Heart right ventricle (tissue), 16 donors: ENCODE results near the gene BLNK. TPM values are rescaled to one million over a fixed set of nuclear protein-coding genes. Genes with fewer than 3 reads are reported as not detected.

Experiments used
- ATAC-seq, 8 donors: fragments of 200-7000 bp; cut with Tn5 transposase; one replicate each; pipeline ENCODE4 v1.9.1; 2020; ENCODE audit warnings: mild to moderate bottlenecking in 8 of 8, moderate library complexity in 8 of 8, moderate number of reproducible peaks in 1 of 8
- DNase-seq, 2 donors: peaks; one replicate each; pipeline ENCODE4 v3.0.0-alpha.2; 2020
- H3K27ac ChIP-seq, 10 donors: fragments of 200-600 bp; sonication (generic) in 2 of 10; one replicate each; pipeline versions ENCODE4 v1.5.0 to v1.8.0; 2020 to 2022; ENCODE audit warnings: mild to moderate bottlenecking in 3 of 10
- H3K27me3 ChIP-seq, 7 donors: fragments of 200-600 bp; one replicate each; pipeline ENCODE4 v1.8.0; 2021 to 2022; ENCODE audit warnings: mild to moderate bottlenecking in 2 of 7
- H3K36me3 ChIP-seq, 9 donors: fragments of 200-600 bp; sonication (generic) in 1 of 9; one replicate each; pipeline versions ENCODE4 v1.5.0 to v1.8.0; 2020 to 2022; ENCODE audit warnings: mild to moderate bottlenecking in 2 of 9
- H3K4me1 ChIP-seq, 9 donors: fragments of 200-600 bp; sonication (generic) in 1 of 9; one replicate each; pipeline versions ENCODE4 v1.5.0 to v1.8.0; 2020 to 2022; ENCODE audit warnings: mild to moderate bottlenecking in 4 of 9
- H3K4me3 ChIP-seq, 10 donors: fragments of 200-600 bp; sonication (generic) in 2 of 10; one replicate each; pipeline versions ENCODE4 v1.5.0 to v1.8.0; 2020 to 2022; ENCODE audit warnings: mild to moderate bottlenecking in 7 of 10, moderate library complexity in 2 of 10
- H3K9me3 ChIP-seq, 11 donors: fragments of 200-600 bp in 10 of 11; sonication (generic) in 2 of 11; one replicate each; pipeline versions ENCODE4 v1.5.0 to v1.8.0; 2013 to 2022; ENCODE audit warnings: mild to moderate bottlenecking in 2 of 11, control low read depth in 1 of 11, moderate library complexity in 1 of 11
- CTCF ChIP-seq, 9 donors: fragments of 200-600 bp; sonication (generic) in 2 of 9; IDR thresholded peaks; one replicate each; pipeline versions ENCODE4 v1.5.0 to v1.8.0; 2021 to 2022; ENCODE audit warnings: antibody characterized with exemption in 9 of 9, mild to moderate bottlenecking in 5 of 9, moderate library complexity in 1 of 9
- WGBS, 2 donors: extraction: QIAGEN DNeasy Blood & Tissue Kit; methylation state at CpG; one replicate each; pipeline ENCODE4 v1.1.7; 2013; ENCODE audit warnings: inconsistent platforms in 1 of 2; 5-methylcytosine and 5-hydroxymethylcytosine counted together
- intact Hi-C, 10 donors: fragments of 100-400 bp; cut with DNase I; formaldehyde crosslinking; loops; one replicate each; pipeline versions ENCODE4 v1.11.1 to v1.14.2; 2022
- polyA plus RNA-seq, 2 donors: library from polyadenylated mRNA; stranded (reverse); fragments of 200-250 nt; gene quantifications; one replicate each; pipeline ENCODE4 v1.2.3, GENCODE V29; 2013
- total RNA-seq, 10 donors: library from RNA; stranded (reverse); fragmentation: NEBNext Ultra II Directional in 3 of 10; extraction: Animal tissue kit (Norgen Biotek cat#: 25700) in 3 of 10; gene quantifications; one replicate each; pipeline versions ENCODE4 v1.2.1 to v1.2.4, GENCODE V29; 2021 to 2023
- donor health status: Arrhythmogenic right ventricular cardiomyopathy.
- donor health status: ischemic (EF 13 %, LVEDD 7.1; RV severe dilation, severe dysfunction).
- donor health status: healthy with polysubstance abuse.
- donor health status: DM: no; HTN: yes; CAD: no.
- donor health status: DM: no; HTN: no; CAD: no.
- donor health status: ischemic (EF 25% LVEDD 6.9; RV normal size, moderate dysfunction).
- donor health status: ischemic (EF 25% LVEDD 5.7; RV mildly dilated, moderate dysfunction).
- donor health status: healthy.
- donor health status: DM: yes; HTN: yes; CAD: no.
- donor health status: Ischemic cardiomyopathy.
- donor health status: ischemic (EF 35%, LVEDD 5.7; RV mildly dilated, moderate dysfunction).
- donor health status: nonischemic (EF 11% LVEDD 7.7; RV severe dilation, severe dysfunction).
- donor health status: DM: yes; HTN: yes; CAD: no.
- donor health status: PGD.
- donor health status: ischemic (EF 29% LVEDD 5.4; RV normal size, mild dysfunction).
- donor health status: nonischemic (EF 23%, LVEDD 6.1; RV moderate dilation, normal function).

The BLNK gene
- total and polyA plus RNA-seq, 12 donors: 0.25 to 4.4 (median 0.65) TPM

- intact Hi-C loops: no loop called here
- Histone ChIP-seq H3K27me3 (peaks cover 0 to 19% (median 0%) of the 10 kb centered on the region in 7 donors), H3K4me3 (no peak overlapping the region), H3K36me3 (no peaks in the 10 kb centered on the region), H3K27ac (no peak overlapping the region), H3K9me3 (no peaks in the 10 kb centered on the region), H3K4me1 (peaks cover 0 to 2% (median under 1%) of the 10 kb centered on the region in 9 donors)
- no peak for TF ChIP-seq CTCF (IDR thresholded peaks at IDR 0.05)
- WGBS, 2 donors: 69 to 87% methylated on average over 2 of the region's 2 CpGs
- ATAC-seq (no peak), DNase-seq (no peak)
Measured at GRCh38 chr10:96280859-96281258, 9.5 kb upstream of the BLNK start.

GRCh38 chr10:96279191-96279641, 7.8 kb upstream of the BLNK start:
- Histone ChIP-seq H3K27me3 (peaks cover 0 to 13% (median 0%) of the 10 kb centered on the region in 7 donors), H3K4me3 (no peak overlapping the region), H3K27ac (no peak overlapping the region), H3K9me3 (no peaks in the 10 kb centered on the region), H3K36me3 (no peaks in the 10 kb centered on the region), H3K4me1 (peaks cover 0 to 6% (median 2%) of the 10 kb centered on the region in 9 donors)
- DNase-seq (no peak), ATAC-seq (peak in 1 of 8 donors; percentile 22)
- WGBS, 2 donors: 90% methylated on average over 3 of the region's 3 CpGs
- intact Hi-C loops: loop anchor here in 1 of 10 donors (5.0 kb wide), 1 partner anchor 47 kb away; no protein-coding TSS in a partner anchor
- TF ChIP-seq CTCF (IDR thresholded peaks at IDR 0.05): no peak

DNA sequence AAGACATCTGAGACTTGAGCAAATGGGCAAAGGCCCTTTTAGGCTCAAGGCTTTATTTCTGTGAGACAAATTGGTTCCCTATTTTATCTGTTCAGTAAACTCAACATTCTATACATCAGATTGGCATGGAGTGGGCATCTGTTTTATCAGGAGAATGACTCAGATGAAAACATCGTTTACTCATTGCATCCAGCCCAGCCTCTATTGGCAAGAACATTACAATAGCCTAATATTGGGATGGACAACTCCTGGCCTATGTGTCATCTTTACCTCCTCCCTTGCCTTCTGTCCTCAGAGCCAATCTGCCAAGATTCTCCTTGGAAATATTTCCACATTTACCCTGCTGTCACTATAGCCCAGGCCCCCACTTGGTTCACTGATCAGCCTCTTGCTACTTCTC, 5.5 kb upstream of the BLNK start:
- 78% methylated on average over 1 of the region's 1 CpG for WGBS, 2 donors
- ATAC-seq: no peak
- Histone ChIP-seq H3K27ac (no peak overlapping the region), H3K27me3 (peaks cover 0 to 11% (median 0%) of the 10 kb centered on the region in 7 donors), H3K9me3 (no peaks in the 10 kb centered on the region), H3K36me3 (no peaks in the 10 kb centered on the region), H3K4me3 (no peak overlapping the region), H3K4me1 (peaks cover 0 to 15% (median 4%) of the 10 kb centered on the region in 9 donors)
- intact Hi-C loops: loop anchor here in 1 of 10 donors (5.0 kb wide), 1 partner anchor 45 kb away; no protein-coding TSS in a partner anchor
- no peak for DNase-seq
- TF ChIP-seq CTCF (IDR thresholded peaks at IDR 0.05): no peak

- ATAC-seq (peak in 1 of 8 donors; percentile 17), DNase-seq (no peak)
- Histone ChIP-seq H3K27ac (no peak overlapping the region), H3K4me1 (peaks cover 0 to 18% (median 4%) of the 10 kb centered on the region in 9 donors), H3K9me3 (no peaks in the 10 kb centered on the region), H3K4me3 (no peak overlapping the region), H3K27me3 (peaks cover 0 to 7% (median 0%) of the 10 kb centered on the region in 7 donors), H3K36me3 (no peaks in the 10 kb centered on the region)
- no peak for TF ChIP-seq CTCF (IDR thresholded peaks at IDR 0.05)
- intact Hi-C loops: loop anchor here in 1 of 10 donors (5.0 kb wide), 1 partner anchor 44 kb away; no protein-coding TSS in a partner anchor
- WGBS, 2 donors: 84 to 96% methylated on average over 6 of the region's 6 CpGs
Measured at GRCh38 chr10:96276426-96276825, 5.1 kb upstream of the BLNK start.
